Measurements from ENCODE around the gene MIB1.

Gene MIB1

DNA sequence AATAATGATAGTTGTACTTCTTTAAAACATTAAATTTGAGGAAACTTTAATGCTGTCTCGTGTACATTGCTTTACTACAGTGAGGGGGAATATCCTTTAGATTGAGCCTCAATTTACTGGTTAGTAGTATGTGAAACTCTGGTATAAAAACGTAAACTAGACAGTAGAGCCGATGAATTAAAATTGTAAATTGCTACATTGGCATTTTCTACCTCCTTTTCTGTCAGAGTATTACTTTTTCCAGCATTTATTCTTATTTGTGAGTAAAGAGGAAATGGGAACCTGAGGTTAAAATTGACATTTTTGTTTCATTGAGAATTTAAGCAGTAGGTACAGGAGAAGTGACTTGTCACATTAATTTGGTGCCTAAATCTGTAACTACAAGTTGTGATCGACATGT, 128.2 kb downstream of the MIB1 start:
- no peak for DNase-seq (ENCODE audit: extremely low read depth in 1 of 2, low read depth in 1 of 2)

DNA sequence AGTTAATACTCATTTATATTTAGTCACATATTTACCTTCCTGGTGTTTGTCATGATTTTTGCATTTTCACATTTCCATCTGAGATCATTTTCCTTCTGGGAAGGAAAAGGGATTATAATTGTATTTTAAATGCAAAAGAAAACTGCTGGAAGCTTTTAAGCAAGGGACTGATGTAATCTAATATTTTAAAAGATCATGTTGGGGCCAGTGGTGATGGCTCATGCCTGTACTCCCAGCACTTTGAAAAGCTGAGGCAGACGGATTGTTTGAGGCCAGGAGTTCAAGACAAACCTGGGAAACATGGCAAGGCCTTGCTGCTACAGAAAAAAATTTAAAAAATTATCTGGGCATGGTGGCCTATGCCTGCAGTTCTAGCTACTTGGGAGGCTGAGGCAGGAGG, 149.0 kb downstream of the MIB1 start:
- no peak for DNase-seq (ENCODE audit: extremely low read depth in 1 of 2, low read depth in 1 of 2)

DNA sequence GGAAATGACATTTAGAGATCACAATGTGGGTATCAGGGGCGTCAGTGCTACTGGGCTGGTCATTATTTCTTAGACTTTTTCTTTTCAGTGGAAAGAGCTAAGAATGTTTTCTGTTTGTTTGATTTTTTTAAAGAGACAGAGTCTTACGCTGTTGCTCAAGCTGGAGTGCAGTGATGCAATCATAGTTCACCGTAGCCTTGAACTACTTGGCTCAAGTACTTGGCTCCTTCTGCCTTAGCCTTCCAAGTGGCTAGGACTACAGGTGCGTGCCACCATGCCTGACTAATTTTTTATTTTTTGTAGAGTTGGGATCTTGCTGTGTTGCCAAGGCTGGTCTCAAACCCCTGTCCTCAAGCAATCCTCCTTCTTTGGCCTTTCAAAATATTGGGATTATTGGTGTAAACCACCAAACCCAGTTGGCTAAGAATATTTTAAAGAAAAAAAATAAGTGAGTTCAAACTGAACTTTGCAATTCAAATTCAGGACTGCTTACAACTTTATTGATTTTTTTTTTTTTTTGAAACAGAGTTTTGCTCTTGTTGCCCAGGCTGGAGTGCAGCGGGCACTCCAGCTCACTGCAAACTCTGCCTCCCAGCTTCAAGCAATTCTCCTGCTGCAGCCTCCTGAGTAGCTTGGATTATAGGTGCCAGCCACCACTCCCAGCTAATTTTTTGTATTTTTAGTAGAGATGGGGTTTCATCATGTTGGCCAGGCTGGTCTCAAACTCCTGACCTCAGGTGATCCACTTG, 154.2 kb downstream of the MIB1 start:
- no peak for DNase-seq (ENCODE audit: extremely low read depth in 1 of 2, low read depth in 1 of 2)

DNA sequence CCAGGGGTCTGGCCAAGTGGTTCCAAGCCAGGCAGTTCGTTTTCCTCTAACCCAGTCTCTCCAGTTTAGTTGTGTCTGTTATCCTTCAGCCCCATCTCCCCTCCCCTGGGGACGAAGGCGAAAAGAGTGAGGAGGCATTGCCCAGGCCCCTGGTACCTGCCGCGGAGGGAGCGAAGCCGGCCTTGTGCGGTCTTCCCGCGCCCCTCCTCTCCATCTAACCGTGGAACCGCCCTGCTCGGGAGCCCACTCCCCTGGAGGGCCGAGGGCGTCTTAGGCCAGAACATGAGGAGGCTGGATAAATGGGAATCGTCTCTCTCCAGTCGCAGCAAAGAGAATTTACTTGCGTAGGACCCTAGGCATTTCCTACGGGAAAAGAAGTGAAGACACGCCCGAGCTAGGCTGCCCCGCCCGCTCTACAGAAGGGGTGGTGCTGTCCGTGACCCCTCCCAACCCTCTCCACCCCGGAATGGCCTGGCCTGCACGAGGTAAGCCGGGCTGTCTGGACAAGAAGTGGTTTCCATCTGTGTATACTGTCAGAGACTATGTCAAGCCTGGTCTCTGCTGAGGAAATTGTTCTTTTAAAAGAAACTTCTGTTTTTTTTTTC, 156.2 kb downstream of the MIB1 start:
- DNase-seq (ENCODE audit: extremely low read depth in 1 of 2, low read depth in 1 of 2), result no peak

DNA sequence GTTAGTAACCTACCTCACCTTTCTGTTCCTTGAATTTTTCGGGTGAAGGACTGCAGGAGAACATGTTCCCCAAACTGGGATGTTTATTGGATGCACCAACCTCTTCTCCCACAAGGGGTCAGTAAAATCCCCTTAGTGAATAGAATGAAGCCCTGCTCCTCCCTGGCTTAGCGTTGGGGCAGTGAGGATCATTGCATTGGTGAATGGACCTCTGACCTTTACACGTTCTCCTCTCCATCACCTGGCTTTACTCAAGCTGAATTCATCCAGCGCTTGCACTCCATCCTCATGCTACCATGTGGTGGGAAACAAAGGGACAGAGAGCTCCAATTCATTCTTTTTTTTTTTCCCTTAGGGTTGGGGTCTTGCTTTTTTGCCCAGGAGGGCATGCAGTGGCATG, 157.2 kb downstream of the MIB1 start:
- no peak for DNase-seq (ENCODE audit: extremely low read depth in 1 of 2, low read depth in 1 of 2)

DNA sequence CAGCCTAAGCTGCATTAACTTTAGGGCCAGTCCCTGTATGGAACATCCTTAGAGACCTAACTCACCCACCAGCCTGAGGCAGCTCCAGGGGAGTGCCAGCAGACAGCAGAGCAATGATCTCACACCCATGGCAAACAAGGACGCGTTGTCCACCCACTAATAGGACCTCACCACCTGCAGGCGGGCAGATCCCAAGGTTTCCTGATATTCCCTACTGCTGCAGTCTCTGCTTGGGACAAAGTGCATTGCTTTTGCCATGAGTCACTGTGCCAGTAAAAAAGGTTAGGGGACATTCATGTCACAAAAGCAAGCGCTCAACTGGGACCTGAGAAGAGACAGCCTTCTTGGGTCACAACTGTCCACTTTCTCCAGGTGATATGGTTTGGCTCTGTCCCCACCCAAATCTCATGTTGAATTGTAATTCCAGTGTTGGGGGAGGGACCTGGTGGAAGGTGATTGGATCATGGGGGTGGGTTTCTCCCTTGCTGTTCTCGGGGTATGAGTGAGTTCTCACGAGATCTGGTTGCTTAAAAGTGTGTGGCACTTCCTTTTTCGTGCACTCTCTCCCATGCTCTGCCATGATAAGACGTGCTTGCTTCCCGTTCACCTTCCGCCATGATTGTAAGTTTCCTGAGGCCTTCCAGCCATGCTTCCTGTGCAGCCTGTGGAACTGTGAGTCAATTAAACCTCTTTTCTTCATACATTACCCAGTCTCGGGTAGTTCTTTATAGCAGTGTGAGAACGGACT, 160.2 kb downstream of the MIB1 start:
- no peak for DNase-seq (ENCODE audit: extremely low read depth in 1 of 2, low read depth in 1 of 2)

DNA sequence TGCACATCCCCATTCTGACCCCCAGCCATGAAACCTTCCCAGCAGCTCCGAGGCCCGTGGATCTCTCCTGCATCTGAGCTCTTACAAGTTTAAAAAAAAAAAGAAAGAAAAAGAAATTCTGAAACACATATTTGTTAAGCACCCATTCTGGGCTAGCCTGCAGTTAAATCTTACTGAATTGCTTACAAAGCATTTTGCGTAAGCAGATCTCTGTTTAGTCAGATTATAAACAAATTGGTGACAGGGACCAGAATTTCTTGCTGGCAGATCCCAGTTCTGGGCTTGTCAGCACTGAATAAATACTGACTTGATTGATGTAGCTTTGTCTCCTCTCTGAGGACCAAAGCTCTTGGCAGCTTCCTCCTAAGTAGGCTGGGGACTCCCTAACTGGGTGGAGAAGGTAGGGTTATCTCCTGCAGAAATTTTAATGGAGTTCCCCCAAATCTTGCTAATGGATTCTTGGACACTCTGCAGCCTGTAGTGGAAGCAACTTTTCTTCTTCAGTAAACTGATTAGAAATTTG, 160.9 kb downstream of the MIB1 start:
- no peak for DNase-seq (ENCODE audit: extremely low read depth in 1 of 2, low read depth in 1 of 2)

DNA sequence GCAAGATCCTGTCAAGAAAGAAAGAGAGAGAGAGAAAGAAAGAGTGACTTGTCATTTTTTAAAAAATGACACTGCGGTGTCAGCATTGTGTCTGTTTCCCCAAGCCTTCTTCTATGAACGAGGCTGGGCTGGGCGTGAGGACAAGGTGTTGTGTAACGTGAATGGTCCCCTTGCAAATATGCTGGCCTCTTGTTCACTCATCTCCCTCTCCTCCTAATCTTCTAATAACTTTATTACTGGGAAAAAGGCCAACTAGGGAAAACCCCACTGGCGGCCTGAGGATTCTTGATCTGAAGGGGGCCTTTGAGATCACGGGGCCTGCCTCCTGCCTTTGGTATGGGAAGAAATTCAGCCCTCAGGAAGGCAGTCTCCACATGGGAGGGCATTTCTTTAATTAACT, 163.1 kb downstream of the MIB1 start:
- DNase-seq (ENCODE audit: extremely low read depth in 1 of 2, low read depth in 1 of 2), result no peak

DNA sequence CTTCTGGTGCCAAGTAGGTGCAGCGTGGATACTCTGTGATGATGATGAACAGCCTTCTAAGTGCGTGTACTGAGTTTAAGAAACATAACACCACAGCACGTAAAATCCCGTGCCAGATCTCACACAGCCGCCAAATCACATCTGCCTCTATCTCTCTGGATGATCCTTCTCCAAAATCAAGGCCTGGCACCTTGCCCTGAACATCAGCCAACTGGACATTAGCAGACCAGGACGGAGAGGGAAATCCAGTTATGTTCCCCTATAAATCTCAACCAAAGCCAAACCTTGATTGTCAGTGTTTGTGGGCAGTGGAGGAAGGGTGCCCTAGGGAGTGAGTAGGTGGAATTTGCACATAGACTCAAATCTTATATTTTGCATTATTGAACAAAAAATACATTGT, 164.3 kb downstream of the MIB1 start:
- no peak for DNase-seq (ENCODE audit: extremely low read depth in 1 of 2, low read depth in 1 of 2)

DNA sequence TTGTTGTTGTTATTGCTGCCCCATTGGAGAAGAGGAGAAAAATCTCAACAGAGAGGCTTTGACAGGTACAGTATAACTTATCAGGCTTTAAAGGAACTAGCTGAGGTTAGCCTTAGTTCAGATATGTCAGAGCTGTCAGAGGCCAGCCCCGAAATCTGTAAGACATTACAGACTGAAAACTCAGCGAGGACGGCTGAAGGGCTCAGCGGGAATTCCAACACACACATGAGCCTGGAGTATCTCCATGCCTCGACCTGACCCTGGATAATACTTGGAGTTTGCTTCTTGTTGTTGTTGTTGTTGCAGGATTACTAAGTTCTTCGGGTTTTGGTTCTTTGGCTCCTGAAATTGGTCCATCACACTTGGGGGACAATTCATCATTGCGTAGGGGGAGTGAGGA, 166.9 kb downstream of the MIB1 start:
- DNase-seq (ENCODE audit: extremely low read depth in 1 of 2, low read depth in 1 of 2), result no peak

DNA sequence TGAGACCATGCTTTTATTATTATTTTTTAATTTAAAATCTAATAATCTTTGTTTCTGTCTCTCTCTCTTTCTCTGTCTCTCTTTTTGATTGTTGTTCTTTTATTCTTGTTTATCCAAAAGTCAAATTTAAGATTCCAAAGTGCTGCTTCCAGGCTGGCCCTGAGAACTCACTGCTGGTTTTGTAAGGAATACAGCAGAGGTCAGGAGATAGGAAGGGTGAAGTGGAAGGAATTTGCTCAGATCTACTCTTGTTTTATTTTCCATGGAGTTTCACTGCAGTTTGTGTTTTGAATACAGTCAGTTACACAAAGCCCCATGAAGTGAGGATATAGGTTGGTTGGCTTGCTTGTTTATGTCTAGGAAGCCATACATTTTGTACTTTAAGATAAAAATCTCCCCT, 168.1 kb downstream of the MIB1 start:
- no peak for DNase-seq (ENCODE audit: extremely low read depth in 1 of 2, low read depth in 1 of 2)

DNA sequence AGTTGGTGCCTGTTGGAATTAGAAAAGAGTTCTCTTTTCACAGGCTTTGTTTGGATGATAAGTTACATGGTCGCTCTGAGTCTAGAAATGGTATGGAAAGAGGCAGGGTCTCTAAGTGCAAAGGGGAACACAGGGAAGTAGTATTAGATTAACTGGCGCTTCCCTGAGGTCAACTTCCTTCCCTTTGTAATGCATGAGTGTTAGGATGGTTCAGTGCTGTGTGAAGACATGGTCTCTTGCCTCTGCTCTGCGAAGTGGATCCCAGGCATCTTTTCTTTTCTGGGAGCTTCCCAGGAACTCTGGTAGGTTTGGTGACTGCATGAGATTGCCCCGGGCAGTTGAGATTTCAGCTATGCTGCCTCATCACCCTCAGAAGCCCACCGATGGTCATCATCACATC, 170.3 kb downstream of the MIB1 start:
- DNase-seq (ENCODE audit: extremely low read depth in 1 of 2, low read depth in 1 of 2), result no peak

DNA sequence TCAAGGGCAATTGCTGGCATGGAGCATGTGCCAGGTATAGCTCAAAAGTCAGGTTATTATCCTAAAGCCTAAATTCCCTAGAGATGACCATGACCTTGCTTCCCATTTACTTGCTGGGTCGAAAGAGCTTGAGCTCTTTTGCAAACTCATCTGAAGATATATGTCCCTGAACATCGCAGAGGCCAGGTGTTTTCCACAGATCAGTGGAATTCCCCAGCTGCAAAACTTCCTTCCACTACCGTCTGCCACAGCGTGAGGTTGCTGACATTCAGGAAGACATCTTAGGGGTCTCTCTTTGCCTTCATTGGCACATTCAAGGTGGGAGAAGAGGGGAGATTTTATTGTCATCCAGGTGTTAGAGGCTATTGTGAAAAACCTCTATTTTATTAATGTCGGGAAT, 171.0 kb downstream of the MIB1 start:
- no peak for DNase-seq (ENCODE audit: extremely low read depth in 1 of 2, low read depth in 1 of 2)

DNA sequence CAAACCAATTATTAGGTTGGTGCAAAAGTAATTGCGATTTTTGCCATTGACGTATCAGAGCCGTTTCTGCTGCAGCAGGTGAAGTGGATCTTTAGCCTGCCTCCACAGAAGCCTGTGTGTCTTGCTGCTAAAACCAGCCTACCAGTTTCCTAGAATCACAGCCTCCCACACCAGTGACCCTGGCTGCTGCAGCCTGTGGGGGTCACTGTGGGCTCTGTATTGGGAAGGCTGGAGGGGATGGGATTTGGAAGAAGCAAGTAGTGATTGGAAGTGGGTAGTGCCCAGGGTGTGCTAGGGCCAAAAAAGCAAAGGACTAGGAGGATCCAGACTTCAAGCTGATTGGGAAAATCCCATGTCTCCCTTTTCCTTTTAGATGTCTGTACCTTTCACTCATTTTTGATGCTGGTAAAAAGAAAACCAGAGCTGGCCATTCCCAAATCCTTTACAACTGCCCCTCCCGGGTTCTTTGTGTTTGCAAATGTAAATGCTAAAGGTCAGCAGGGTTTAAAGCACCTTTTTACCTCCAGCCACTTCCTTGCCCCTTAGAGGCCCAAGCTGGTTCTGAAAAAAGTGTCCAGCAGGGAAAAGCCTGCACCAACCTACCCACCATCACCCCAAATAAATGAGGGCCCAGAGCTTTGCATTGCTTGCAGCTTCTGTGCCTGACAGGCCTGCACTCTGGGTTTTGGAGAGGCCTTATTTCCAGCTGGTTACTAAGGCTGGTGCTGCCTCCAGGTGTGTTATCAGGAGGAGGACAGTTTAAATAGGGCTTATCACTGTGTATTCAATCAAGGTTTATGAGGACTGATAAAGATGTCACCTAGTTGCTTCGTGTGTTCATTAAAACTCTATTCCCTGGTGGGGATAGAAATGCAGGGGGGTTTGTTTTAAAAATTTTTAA, 172.0 kb downstream of the MIB1 start:
- no peak for DNase-seq (ENCODE audit: extremely low read depth in 1 of 2, low read depth in 1 of 2)

DNA sequence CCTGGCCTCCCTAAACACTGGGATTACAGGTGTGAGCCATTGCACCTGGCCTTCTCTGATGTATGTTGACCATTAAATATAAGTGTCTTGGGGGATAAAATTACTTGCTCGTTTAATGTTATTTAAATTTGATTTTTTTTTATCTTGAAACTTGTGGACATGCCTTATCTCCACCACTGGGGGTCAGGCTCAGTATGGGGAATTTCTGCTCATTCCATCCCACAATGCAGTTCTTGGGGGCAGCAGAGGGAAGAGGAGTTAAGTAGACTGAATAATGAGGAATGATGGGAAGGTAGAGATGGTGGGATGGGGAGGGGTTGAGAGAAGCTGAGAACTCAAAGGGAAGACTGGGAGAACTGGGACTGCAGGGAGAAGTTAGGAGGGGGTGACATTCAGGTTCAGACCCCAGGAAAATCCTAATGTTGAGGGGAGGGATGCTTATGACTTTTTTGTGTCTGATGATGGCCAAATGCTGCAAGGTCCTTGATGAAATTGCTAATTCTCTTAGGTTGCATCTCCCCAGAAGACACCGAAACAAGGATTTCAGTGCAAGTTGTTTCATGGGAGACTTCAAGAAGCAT, 174.2 kb downstream of the MIB1 start:
- no peak for DNase-seq (ENCODE audit: extremely low read depth in 1 of 2, low read depth in 1 of 2)

DNA sequence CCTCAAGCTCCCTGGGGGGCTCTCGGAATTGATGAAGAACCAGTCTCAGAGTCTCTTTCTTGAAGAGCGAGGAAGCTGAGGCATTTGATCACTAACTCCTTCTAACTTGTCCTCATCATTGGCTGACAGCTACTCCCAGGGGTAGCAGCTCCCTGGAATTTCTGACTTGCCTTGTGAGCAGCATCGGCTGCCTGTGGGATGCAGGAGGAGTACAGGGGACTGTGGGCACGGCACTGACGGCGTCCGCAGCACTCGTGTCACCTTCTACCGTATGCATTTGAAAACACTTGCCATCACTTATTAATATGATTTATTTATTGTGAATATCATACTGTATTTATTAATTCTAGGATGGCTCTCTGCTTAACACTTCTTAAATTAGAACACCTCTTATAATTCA, 175.0 kb downstream of the MIB1 start:
- no peak for DNase-seq (ENCODE audit: extremely low read depth in 1 of 2, low read depth in 1 of 2)

DNA sequence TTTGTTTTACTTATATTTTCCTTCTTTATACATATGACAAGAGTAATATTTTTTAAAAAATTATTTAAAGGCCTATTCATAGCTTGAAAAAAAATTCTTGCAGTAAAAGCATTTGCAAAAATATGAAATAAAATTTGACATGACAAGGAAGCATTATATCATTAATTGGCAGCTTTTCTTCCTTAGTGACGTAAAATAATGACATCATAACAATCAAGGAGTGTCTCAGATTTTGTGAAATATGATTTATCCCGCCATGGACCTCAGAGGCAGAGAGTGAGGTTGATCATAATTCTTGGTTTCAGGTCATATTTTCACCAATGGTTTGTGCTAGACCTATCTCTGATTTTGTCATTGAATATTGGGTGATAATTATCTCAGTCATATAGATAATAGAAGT, 176.0 kb downstream of the MIB1 start:
- no peak for DNase-seq (ENCODE audit: extremely low read depth in 1 of 2, low read depth in 1 of 2)

DNA sequence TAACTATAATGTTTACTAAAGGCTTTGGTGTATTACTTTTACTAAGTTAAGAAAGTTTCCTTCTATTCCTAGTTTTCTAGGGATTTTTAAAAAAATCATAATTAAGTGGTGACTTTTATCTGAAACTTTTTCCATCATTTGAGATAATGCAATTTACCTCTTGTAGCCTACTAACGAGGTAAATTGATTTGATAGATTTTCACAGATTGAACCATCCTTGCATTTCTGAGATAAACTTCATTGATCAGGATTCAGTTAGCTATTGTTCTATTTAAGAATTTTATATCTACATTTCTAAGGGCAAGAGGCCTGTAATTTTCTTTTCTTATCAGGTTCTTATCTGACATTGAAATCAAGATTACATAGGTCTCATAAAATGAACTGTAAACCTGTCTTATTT, 178.1 kb downstream of the MIB1 start:
- no peak for DNase-seq (ENCODE audit: extremely low read depth in 1 of 2, low read depth in 1 of 2)

All from activated CD8-positive, alpha-beta memory T cell treated with anti-CD3 and anti-CD28 coated beads for 1 hour (primary cell).